Stomach smooth muscle (tissue), 2 donors: ENCODE data around the gene MALT1.
"Not testable (repeated sequence)": the region's sequence is repeated elsewhere in the genome, so short reads cannot be mapped to it uniquely, and the experiment has no call there.

Experiments used
- H3K27ac ChIP-seq: one replicate; pipeline ENCODE4 v1.7.0; 2013; ENCODE audit warnings: mild to moderate bottlenecking, low read length, inconsistent platforms
- H3K27me3 ChIP-seq, 2 donors: one replicate each; pipeline ENCODE4 v1.7.0; 2013; ENCODE audit warnings: low read length in 2 of 2; ENCODE audit not compliant: insufficient read depth in 2 of 2, control insufficient read depth in 1 of 2
- H3K36me3 ChIP-seq, 2 donors: one replicate each; pipeline ENCODE4 v1.7.0; 2013; ENCODE audit warnings: low read length in 2 of 2; ENCODE audit not compliant: control insufficient read depth in 2 of 2, insufficient read depth in 2 of 2
- H3K4me1 ChIP-seq: one replicate; pipeline ENCODE4 v1.7.0; 2013; ENCODE audit warnings: low read length; ENCODE audit not compliant: control insufficient read depth, insufficient read depth
- H3K4me3 ChIP-seq, 2 donors: one replicate each; pipeline ENCODE4 v1.7.0; 2013; ENCODE audit warnings: low read length in 2 of 2
- H3K9ac ChIP-seq, 2 donors: one replicate each; pipeline ENCODE4 v1.7.0; 2013; ENCODE audit warnings: low read length in 2 of 2, mild to moderate bottlenecking in 1 of 2
- H3K9me3 ChIP-seq, 2 donors: one replicate each; pipeline ENCODE4 v1.7.0; 2013; ENCODE audit warnings: low read length in 2 of 2; ENCODE audit not compliant: control insufficient read depth in 2 of 2
- donor health status: healthy.
- donor health status: Pancreatic carcinoma.

Gene MALT1

GRCh38 chr18:58772161-58772560 is 100.9 kb downstream of the MALT1 start:
- no peak overlapping the region for H3K27ac ChIP-seq
- peaks cover 0 to 4% of the 10 kb centered on the region in 2 donors for H3K27me3 ChIP-seq
- no peaks in the 10 kb centered on the region for H3K9me3 ChIP-seq
- peaks cover 13% of the 10 kb centered on the region for H3K4me1 ChIP-seq
- no peaks in the 10 kb centered on the region for H3K36me3 ChIP-seq
- no peak overlapping the region for H3K9ac ChIP-seq
- H3K4me3 ChIP-seq: no peak overlapping the region

- Histone ChIP-seq H3K9ac (no peak overlapping the region), H3K36me3 (no peaks in the 10 kb centered on the region), H3K27ac (no peak overlapping the region), H3K4me3 (no peak overlapping the region), H3K9me3 (no peaks in the 10 kb centered on the region), H3K4me1 (no peaks in the 10 kb centered on the region), H3K27me3 (no peaks in the 10 kb centered on the region)
Measured at GRCh38 chr18:58776084-58776483, 104.8 kb downstream of the MALT1 start.

GRCh38 chr18:58776541-58776940 is 105.3 kb downstream of the MALT1 start:
- H3K4me3 ChIP-seq, H3K27ac ChIP-seq, H3K27me3 ChIP-seq, H3K9ac ChIP-seq, H3K36me3 ChIP-seq, H3K9me3 ChIP-seq, H3K4me1 ChIP-seq: not testable (repeated sequence)

GRCh38 chr18:58777471-58777870 is 106.2 kb downstream of the MALT1 start:
- Histone ChIP-seq H3K36me3 (no peaks in the 10 kb centered on the region), H3K4me3 (no peak overlapping the region), H3K9me3 (no peaks in the 10 kb centered on the region), H3K9ac (no peak overlapping the region), H3K27me3 (no peaks in the 10 kb centered on the region), H3K27ac (no peak overlapping the region), H3K4me1 (no peaks in the 10 kb centered on the region)

- H3K27ac ChIP-seq: no peak overlapping the region
- H3K9ac ChIP-seq: no peak overlapping the region
Measured at GRCh38 chr18:58779529-58779928, 108.3 kb downstream of the MALT1 start.

GRCh38 chr18:58780045-58780444 is 108.8 kb downstream of the MALT1 start:
- Histone ChIP-seq H3K27ac (no peak overlapping the region), H3K27me3 (no peaks in the 10 kb centered on the region), H3K36me3 (no peaks in the 10 kb centered on the region), H3K9me3 (no peaks in the 10 kb centered on the region), H3K4me3 (no peak overlapping the region), H3K9ac (no peak overlapping the region), H3K4me1 (peaks cover 1% of the 10 kb centered on the region)

More at GRCh38 chr18:58779529-58779928, 108.3 kb downstream of the MALT1 start:
- H3K4me1 ChIP-seq: no peaks in the 10 kb centered on the region
- no peaks in the 10 kb centered on the region for H3K9me3 ChIP-seq
- H3K36me3 ChIP-seq: no peaks in the 10 kb centered on the region
- H3K27me3 ChIP-seq: no peaks in the 10 kb centered on the region
- no peak overlapping the region for H3K4me3 ChIP-seq

- Histone ChIP-seq H3K36me3 (no peaks in the 10 kb centered on the region), H3K4me1 (peaks cover 3% of the 10 kb centered on the region), H3K9me3 (no peaks in the 10 kb centered on the region), H3K9ac (no peak overlapping the region), H3K4me3 (no peak overlapping the region), H3K27me3 (no peaks in the 10 kb centered on the region), H3K27ac (no peak overlapping the region)
Measured at GRCh38 chr18:58781627-58782194, 110.4 kb downstream of the MALT1 start.

- Histone ChIP-seq H3K9me3 (no peaks in the 10 kb centered on the region), H3K4me1 (peaks cover 3% of the 10 kb centered on the region), H3K9ac (no peak overlapping the region), H3K4me3 (no peak overlapping the region), H3K27ac (no peak overlapping the region), H3K27me3 (no peaks in the 10 kb centered on the region), H3K36me3 (no peaks in the 10 kb centered on the region)
Measured at GRCh38 chr18:58784601-58785137, 113.4 kb downstream of the MALT1 start.

GRCh38 chr18:58785171-58785805 is 114.0 kb downstream of the MALT1 start:
- H3K36me3 ChIP-seq: no peaks in the 10 kb centered on the region
- H3K27me3 ChIP-seq: no peaks in the 10 kb centered on the region
- H3K27ac ChIP-seq: no peak overlapping the region
- H3K9ac ChIP-seq: no peak overlapping the region
- no peak overlapping the region for H3K4me3 ChIP-seq
- no peaks in the 10 kb centered on the region for H3K9me3 ChIP-seq
- H3K4me1 ChIP-seq: peaks cover 3% of the 10 kb centered on the region

- H3K4me3 ChIP-seq: no peak overlapping the region
- H3K27ac ChIP-seq: no peak overlapping the region
- H3K4me1 ChIP-seq: peaks cover 3% of the 10 kb centered on the region
- no peak overlapping the region for H3K9ac ChIP-seq
- no peaks in the 10 kb centered on the region for H3K9me3 ChIP-seq
- H3K27me3 ChIP-seq: no peaks in the 10 kb centered on the region
- H3K36me3 ChIP-seq: no peaks in the 10 kb centered on the region
Measured at GRCh38 chr18:58785870-58786269, 114.6 kb downstream of the MALT1 start.

- Histone ChIP-seq H3K27ac (no peak overlapping the region), H3K4me1 (peaks cover 3% of the 10 kb centered on the region), H3K9me3 (no peaks in the 10 kb centered on the region), H3K9ac (no peak overlapping the region), H3K36me3 (no peaks in the 10 kb centered on the region), H3K27me3 (no peaks in the 10 kb centered on the region), H3K4me3 (no peak overlapping the region)
Measured at GRCh38 chr18:58787536-58788149, 116.4 kb downstream of the MALT1 start.
